Natural killer cell (primary cell): Measurements from ENCODE around the gene OR6C2. TPM values are rescaled to one million over a fixed set of nuclear protein-coding genes. Genes with fewer than 3 reads are reported as not detected.
"Not testable (repeated sequence)": the region's sequence is repeated elsewhere in the genome, so short reads cannot be mapped to it uniquely, and the experiment has no call there.

Experiments
- ATAC-seq, 3 donors: fragments of 150-1000 bp in 2 of 3; fragments of 200-7000 bp in 1 of 3; cut with Tn5 transposase; 1 replicate in 1 of 3; 2 replicates in 2 of 3; pipeline ENCODE4 v1.10.0; 2021; ENCODE audit warnings: mild to moderate bottlenecking in 2 of 3, moderate library complexity in 2 of 3
- DNase-seq, 2 donors: peaks; one replicate each; pipeline versions ENCODE4 v3.0.0 to v3.0.0-alpha.2; 2013 to 2021; ENCODE audit warnings: mixed read lengths in 1 of 2
- H3K27ac ChIP-seq: one replicate; pipeline ENCODE4 v1.5.1; 2013; ENCODE audit warnings: mild to moderate bottlenecking, low read length
- H3K27me3 ChIP-seq: one replicate; pipeline ENCODE4 v1.6.1; 2013; ENCODE audit warnings: low read length; ENCODE audit not compliant: control insufficient read depth, insufficient read depth
- H3K36me3 ChIP-seq: one replicate; pipeline ENCODE4 v1.6.1; 2013; ENCODE audit warnings: low read length; ENCODE audit not compliant: control insufficient read depth, insufficient read depth
- H3K4me1 ChIP-seq: one replicate; pipeline ENCODE4 v1.6.1; 2013; ENCODE audit warnings: low read length; ENCODE audit not compliant: control insufficient read depth, insufficient read depth
- H3K4me3 ChIP-seq: one replicate; pipeline ENCODE4 v1.5.1; 2013; ENCODE audit warnings: low read length
- H3K9me3 ChIP-seq: one replicate; pipeline ENCODE4 v1.6.1; 2013; ENCODE audit warnings: low read length; ENCODE audit not compliant: control insufficient read depth, insufficient read depth
- H3K27ac Mint-ChIP-seq, 2 donors: one replicate each; pipeline ENCODE4 v1.8.0; 2022; ENCODE audit warnings: mild to moderate bottlenecking in 2 of 2, mixed read lengths in 2 of 2, moderate library complexity in 1 of 2
- H3K27me3 Mint-ChIP-seq, 2 donors: one replicate each; pipeline ENCODE4 v1.8.0; 2022; ENCODE audit warnings: low read depth in 2 of 2, mixed read lengths in 2 of 2
- H3K36me3 Mint-ChIP-seq: one replicate; pipeline ENCODE4 v1.8.0; 2022; ENCODE audit warnings: mixed read lengths
- H3K4me1 Mint-ChIP-seq, 2 donors: one replicate each; pipeline ENCODE4 v1.8.0; 2022; ENCODE audit warnings: mixed read lengths in 2 of 2
- H3K4me3 Mint-ChIP-seq: one replicate; pipeline ENCODE4 v1.8.0; 2022; ENCODE audit warnings: mild to moderate bottlenecking, moderate library complexity, mixed read lengths
- H3K9me3 Mint-ChIP-seq, 2 donors: one replicate each; pipeline ENCODE4 v1.8.0; 2022; ENCODE audit warnings: mixed read lengths in 2 of 2
- WGBS: methylation state at CpG from one replicate; pipeline ENCODE4 v1.1.7; 2013; ENCODE audit warnings: missing lambda C conversion rate; ENCODE audit not compliant: insufficient coverage; 5-methylcytosine and 5-hydroxymethylcytosine counted together
- intact Hi-C: fragments of 100-400 bp; cut with micrococcal nuclease; formaldehyde crosslinking; loops from one replicate; pipeline ENCODE4 v1.14.2; 2022
- total RNA-seq, 4 donors: library from RNA; stranded (reverse); fragments of 120-200 nt in 1 of 4; gene quantifications; one replicate each; pipeline versions ENCODE4 v1.2.3 to v1.2.4, GENCODE V29; 2013 to 2022
- TF ChIP-seq, protein P1 (sequence below): fragments of 200-600 bp; IDR thresholded peaks from one replicate; pipeline ENCODE4 v1.8.0; 2022; ENCODE audit warnings: antibody characterized with exemption

The OR6C2 gene
- total RNA-seq, 3 donors from 2014 or later (not counting 1 experiment from before 2014, with no cell fraction given) = not detected

DNA sequence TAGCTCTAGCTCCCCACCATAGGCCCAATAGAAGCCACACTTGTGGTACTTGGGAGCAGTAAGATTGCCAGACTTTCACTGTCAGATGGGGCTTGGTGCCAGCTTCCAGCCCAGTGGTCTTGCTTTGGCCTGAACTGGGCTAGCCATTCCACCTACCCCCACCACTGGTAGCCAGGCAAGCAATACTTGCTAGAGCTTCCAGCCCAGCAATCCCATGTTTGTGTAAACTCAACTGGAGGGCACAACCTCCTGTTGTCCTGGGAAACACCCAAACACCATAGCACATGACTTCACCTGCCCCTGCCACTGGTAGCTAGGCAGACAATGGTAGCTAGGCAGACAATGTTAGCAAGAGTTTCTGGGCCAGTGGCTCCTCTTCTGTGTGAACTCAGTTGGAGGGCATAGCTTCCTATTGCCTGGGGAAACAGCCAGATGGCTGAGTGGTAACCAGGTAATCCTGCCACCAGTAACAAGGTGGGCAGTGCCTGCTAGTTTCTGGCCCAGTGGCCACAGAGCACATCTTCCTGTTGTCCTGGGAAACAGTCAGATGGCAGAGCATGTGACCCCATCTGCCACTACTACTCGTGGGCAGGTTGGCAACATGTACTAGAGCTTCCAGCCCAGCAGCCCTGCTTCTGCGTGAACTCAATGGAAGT is 23.4 kb upstream of the OR6C2 start:
- WGBS = 85% methylated on average over 2 of the region's 2 CpGs
- H3K4me3 ChIP-seq = no peak overlapping the region
- TF ChIP-seq, protein P1, sequence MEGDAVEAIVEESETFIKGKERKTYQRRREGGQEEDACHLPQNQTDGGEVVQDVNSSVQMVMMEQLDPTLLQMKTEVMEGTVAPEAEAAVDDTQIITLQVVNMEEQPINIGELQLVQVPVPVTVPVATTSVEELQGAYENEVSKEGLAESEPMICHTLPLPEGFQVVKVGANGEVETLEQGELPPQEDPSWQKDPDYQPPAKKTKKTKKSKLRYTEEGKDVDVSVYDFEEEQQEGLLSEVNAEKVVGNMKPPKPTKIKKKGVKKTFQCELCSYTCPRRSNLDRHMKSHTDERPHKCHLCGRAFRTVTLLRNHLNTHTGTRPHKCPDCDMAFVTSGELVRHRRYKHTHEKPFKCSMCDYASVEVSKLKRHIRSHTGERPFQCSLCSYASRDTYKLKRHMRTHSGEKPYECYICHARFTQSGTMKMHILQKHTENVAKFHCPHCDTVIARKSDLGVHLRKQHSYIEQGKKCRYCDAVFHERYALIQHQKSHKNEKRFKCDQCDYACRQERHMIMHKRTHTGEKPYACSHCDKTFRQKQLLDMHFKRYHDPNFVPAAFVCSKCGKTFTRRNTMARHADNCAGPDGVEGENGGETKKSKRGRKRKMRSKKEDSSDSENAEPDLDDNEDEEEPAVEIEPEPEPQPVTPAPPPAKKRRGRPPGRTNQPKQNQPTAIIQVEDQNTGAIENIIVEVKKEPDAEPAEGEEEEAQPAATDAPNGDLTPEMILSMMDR = no peak
- peaks cover 3% of the 10 kb centered on the region for H3K27me3 ChIP-seq
- H3K36me3 ChIP-seq = no peaks in the 10 kb centered on the region
- peaks cover 20 to 37% of the 10 kb centered on the region in 2 donors for H3K27me3 Mint-ChIP-seq
- H3K27ac Mint-ChIP-seq = no peak overlapping the region
- DNase-seq (no peak), ATAC-seq (no peak)
- H3K9me3 ChIP-seq = no peaks in the 10 kb centered on the region
- no peaks in the 10 kb centered on the region for H3K9me3 Mint-ChIP-seq
- H3K4me3 Mint-ChIP-seq = no peak overlapping the region
- intact Hi-C loops = no loop called here
- H3K27ac ChIP-seq = no peak overlapping the region
- no peaks in the 10 kb centered on the region for H3K36me3 Mint-ChIP-seq
- H3K4me1 ChIP-seq = no peaks in the 10 kb centered on the region
- peaks cover 0 to 4% of the 10 kb centered on the region in 2 donors for H3K4me1 Mint-ChIP-seq

DNA sequence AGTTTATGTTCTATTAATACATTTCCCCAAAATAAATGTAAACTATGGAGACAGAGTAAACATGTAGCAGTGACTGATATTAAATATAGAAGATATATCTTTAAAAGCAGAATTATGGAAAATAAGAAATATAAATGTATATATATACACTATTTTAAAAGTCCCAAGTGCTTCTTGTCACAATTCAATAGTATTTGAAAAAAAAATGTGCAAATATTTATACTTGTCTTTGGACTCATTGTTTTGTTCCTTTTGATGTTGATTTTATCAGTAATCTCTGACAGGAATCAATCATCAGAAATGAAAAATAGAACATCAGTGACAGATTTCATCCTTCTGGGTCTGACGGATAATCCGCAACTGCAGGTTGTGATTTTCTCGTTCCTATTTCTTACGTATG is 17.9 kb upstream of the OR6C2 start, which contains the start of gene OR6C76:
Gene OR6C76 (plus strand): TSS at position 301 of the 400 bp plus-strand sequence. CDS start 0 bp downstream, at position 301.
- ATAC-seq (no peak), DNase-seq (no peak)
- Histone ChIP-seq H3K9me3 (no peaks in the 10 kb centered on the region), H3K27me3 (no peaks in the 10 kb centered on the region), H3K4me1 (no peaks in the 10 kb centered on the region), H3K36me3 (no peaks in the 10 kb centered on the region), H3K27ac (no peak within 1 kb of the TSS), H3K4me3 (no peak within 1 kb of the TSS)
- Mint-ChIP-seq H3K4me1 (no peaks in the 10 kb centered on the region), H3K4me3 (no peak within 1 kb of the TSS), H3K9me3 (no peaks in the 10 kb centered on the region), H3K27me3 (peaks cover 14 to 21% of the 10 kb centered on the region in 2 donors), H3K36me3 (no peaks in the 10 kb centered on the region), H3K27ac (no peak within 1 kb of the TSS)
- 91% methylated on average over 4 of the region's 4 CpGs for WGBS
- TF ChIP-seq, protein P1 = no peak
- intact Hi-C loops = no loop called here

DNA sequence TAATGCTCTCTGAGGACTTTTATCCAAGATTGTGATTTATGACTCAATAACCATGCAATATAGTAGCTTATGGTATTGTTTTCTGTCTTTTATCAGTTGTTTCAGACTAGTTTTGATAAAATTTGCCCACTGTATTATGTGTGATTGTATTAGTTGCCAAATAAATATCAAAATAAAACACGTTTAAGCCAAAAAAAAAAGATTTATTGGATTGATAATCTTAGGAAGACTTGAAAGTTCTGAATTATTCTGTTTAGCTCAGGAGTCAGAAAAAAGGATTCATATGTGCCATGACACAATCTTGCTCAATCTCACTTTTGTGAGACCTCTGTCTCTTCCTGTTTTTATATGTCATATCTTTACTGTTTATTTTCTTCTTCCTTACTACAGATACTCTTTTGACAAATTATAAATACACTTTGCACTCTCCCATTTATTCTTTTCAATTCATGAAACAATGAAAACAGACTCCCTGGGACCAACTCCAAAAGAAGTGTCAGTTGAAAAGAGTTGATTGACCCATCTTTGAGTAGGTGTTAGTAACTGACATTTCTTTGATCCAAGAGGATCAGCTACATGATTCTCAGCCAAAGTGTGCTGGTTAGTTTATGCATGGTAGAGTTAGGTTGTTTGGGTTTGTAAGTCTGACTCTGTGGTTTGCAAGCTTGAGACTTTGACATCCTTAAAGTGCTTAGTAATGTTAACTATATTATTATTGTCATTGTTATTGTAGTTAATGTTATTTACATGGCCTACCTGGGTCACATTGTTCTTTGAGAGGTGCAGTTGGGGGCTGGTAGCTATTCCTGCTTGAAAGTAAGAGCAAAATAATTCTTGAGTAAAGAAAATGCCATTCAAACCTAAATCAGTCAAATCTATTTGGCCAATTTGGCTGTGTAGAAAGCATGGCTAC is 15.3 kb upstream of the OR6C2 start:
- Mint-ChIP-seq H3K4me3 (no peak overlapping the region), H3K27me3 (peaks cover 18 to 33% of the 10 kb centered on the region in 2 donors), H3K27ac (no peak overlapping the region), H3K9me3 (peaks cover 0 to 3% of the 10 kb centered on the region in 2 donors), H3K36me3 (no peaks in the 10 kb centered on the region), H3K4me1 (no peaks in the 10 kb centered on the region)
- H3K27ac ChIP-seq = no peak overlapping the region
- no peaks in the 10 kb centered on the region for H3K4me1 ChIP-seq
- H3K36me3 ChIP-seq = no peaks in the 10 kb centered on the region
- TF ChIP-seq, protein P1 = no peak
- DNase-seq (no peak), ATAC-seq (no peak)
- no CpG with 5 or more reads among the region's 1 CpG for WGBS
- H3K4me3 ChIP-seq = no peak overlapping the region
- no peaks in the 10 kb centered on the region for H3K9me3 ChIP-seq
- H3K27me3 ChIP-seq = no peaks in the 10 kb centered on the region
- intact Hi-C loops = no loop called here

DNA sequence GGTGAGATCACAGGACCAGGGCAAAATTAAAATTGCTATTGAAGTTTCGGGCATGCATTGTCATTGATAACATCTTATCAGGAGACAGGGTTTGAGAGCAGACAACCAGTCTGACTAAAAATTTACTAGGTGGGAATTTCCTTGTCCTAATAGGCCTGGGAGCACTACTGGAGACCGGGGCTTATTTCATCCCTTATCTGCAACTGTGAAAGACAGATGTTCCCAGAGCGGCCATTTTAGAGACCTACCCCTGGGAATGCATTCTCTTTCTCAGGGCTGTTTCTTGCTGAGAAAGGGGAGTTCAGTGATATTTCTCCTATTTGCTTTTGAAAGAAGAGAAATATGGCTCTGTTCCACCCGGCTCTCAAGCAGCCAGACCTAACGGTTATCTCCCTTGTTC is 2.6 kb upstream of the OR6C2 start:
- H3K36me3 ChIP-seq, H3K4me3 Mint-ChIP-seq, H3K27ac ChIP-seq, H3K27me3 Mint-ChIP-seq, H3K4me1 Mint-ChIP-seq, H3K9me3 ChIP-seq, H3K36me3 Mint-ChIP-seq, ATAC-seq, H3K27ac Mint-ChIP-seq, H3K4me3 ChIP-seq, H3K4me1 ChIP-seq, H3K27me3 ChIP-seq, DNase-seq, intact Hi-C loops: not testable (repeated sequence)
- peaks cover 0 to 11% of the 10 kb centered on the region in 2 donors for H3K9me3 Mint-ChIP-seq
- WGBS = 67% methylated on average over 5 of the region's 5 CpGs
